CD14-positive monocyte (primary cell): ENCODE results near the gene PDGFA. TPM values are rescaled to one million over a fixed set of nuclear protein-coding genes. Genes with fewer than 3 reads are reported as not detected.

ENCODE experiments used
- DNase-seq, 3 donors: peaks; one replicate each; pipeline ENCODE4 v3.0.0-alpha.2; 2011 to 2022
- H2AFZ ChIP-seq: 2 replicates; pipeline ENCODE4 v1.6.0; 2012; ENCODE audit warnings: mild to moderate bottlenecking, low read depth, low read length, inconsistent platforms; ENCODE audit not compliant: insufficient read depth, poor library complexity, severe bottlenecking
- H3K27ac ChIP-seq, 2 donors: 1 replicate in 1 of 2; 2 replicates in 1 of 2; pipeline ENCODE4 v1.5.1; 2012 to 2013; ENCODE audit warnings: low read length in 2 of 2, control low read depth in 1 of 2, inconsistent platforms in 1 of 2, low read depth in 1 of 2, mild to moderate bottlenecking in 1 of 2
- H3K27me3 ChIP-seq, 2 donors: one replicate each; pipeline versions ENCODE4 v1.6.0 to v1.6.1; 2011 to 2013; ENCODE audit warnings: low read length in 2 of 2; ENCODE audit not compliant: control insufficient read depth in 2 of 2, insufficient read depth in 2 of 2
- H3K36me3 ChIP-seq, 2 donors: replicated peaks in 1 of 2; 1 replicate in 1 of 2; 2 replicates in 1 of 2; pipeline versions ENCODE4 v1.5.1 to v1.6.1; 2012 to 2013; ENCODE audit warnings: low read length in 2 of 2, control low read depth in 1 of 2, inconsistent platforms in 1 of 2, mild to moderate bottlenecking in 1 of 2; ENCODE audit not compliant: insufficient read depth in 2 of 2, control insufficient read depth in 1 of 2
- H3K4me1 ChIP-seq, 2 donors: 1 replicate in 1 of 2; 2 replicates in 1 of 2; pipeline versions ENCODE4 v1.5.1 to v1.6.1; 2012 to 2013; ENCODE audit warnings: low read length in 2 of 2, control low read depth in 1 of 2, inconsistent platforms in 1 of 2, mild to moderate bottlenecking in 1 of 2, moderate library complexity in 1 of 2; ENCODE audit not compliant: insufficient read depth in 2 of 2, control insufficient read depth in 1 of 2
- H3K4me2 ChIP-seq: replicated peaks from 2 replicates; pipeline ENCODE3; 2012; ENCODE audit warnings: low read length, moderate library complexity, mild to moderate bottlenecking; ENCODE audit not compliant: poor library complexity, severe bottlenecking; ENCODE audit errors: extremely low read depth
- H3K4me3 ChIP-seq, 3 experiments: fragments of 200-600 bp in 1 of 3; sonication (generic) in 1 of 3; replicated peaks in 1 of 3; 1 replicate in 2 of 3; 2 replicates in 1 of 3; pipeline ENCODE4 v1.5.1; 2011 to 2013; ENCODE audit warnings: low read length in 3 of 3, mild to moderate bottlenecking in 3 of 3, control low read depth in 2 of 3, low read depth in 2 of 3, inconsistent platforms in 1 of 3, moderate library complexity in 1 of 3
- H3K79me2 ChIP-seq: 2 replicates; pipeline ENCODE4 v1.6.0; 2012; ENCODE audit warnings: mild to moderate bottlenecking, control low read depth, inconsistent platforms, low read length, moderate library complexity; ENCODE audit not compliant: insufficient read depth
- H3K9ac ChIP-seq: 2 replicates; pipeline ENCODE4 v1.6.0; 2017; ENCODE audit warnings: low read length, mild to moderate bottlenecking; ENCODE audit not compliant: insufficient read depth, poor library complexity, severe bottlenecking
- H3K9me3 ChIP-seq, 2 donors: replicated peaks in 1 of 2; 1 replicate in 1 of 2; 2 replicates in 1 of 2; pipeline versions ENCODE4 v1.5.1 to v1.6.1; 2012 to 2013; ENCODE audit warnings: low read length in 2 of 2, control low read depth in 1 of 2; ENCODE audit not compliant: control insufficient read depth in 1 of 2, insufficient read depth in 1 of 2
- H4K20me1 ChIP-seq: 2 replicates; pipeline ENCODE4 v1.6.0; 2012; ENCODE audit warnings: mild to moderate bottlenecking, low read length, control low read depth, moderate library complexity; ENCODE audit not compliant: insufficient read depth
- H3K27ac Mint-ChIP-seq, 7 donors: one replicate each; pipeline ENCODE4 v1.8.0; 2020; ENCODE audit warnings: mild to moderate bottlenecking in 7 of 7, mixed read lengths in 7 of 7, moderate library complexity in 6 of 7, inconsistent platforms in 2 of 7
- H3K27me3 Mint-ChIP-seq, 3 donors: one replicate each; pipeline ENCODE4 v1.8.0; 2021 to 2022; ENCODE audit warnings: low read depth in 3 of 3, mild to moderate bottlenecking in 3 of 3, mixed read lengths in 3 of 3, moderate library complexity in 3 of 3, inconsistent platforms in 1 of 3
- H3K36me3 Mint-ChIP-seq, 2 donors: one replicate each; pipeline ENCODE4 v1.8.0; 2020; ENCODE audit warnings: mixed read lengths in 2 of 2, inconsistent platforms in 1 of 2, mild to moderate bottlenecking in 1 of 2
- H3K4me1 Mint-ChIP-seq: one replicate; pipeline ENCODE4 v1.8.0; 2020; ENCODE audit warnings: mild to moderate bottlenecking, mixed read lengths
- H3K4me3 Mint-ChIP-seq, 2 donors: one replicate each; pipeline ENCODE4 v1.8.0; 2020; ENCODE audit warnings: mild to moderate bottlenecking in 2 of 2, mixed read lengths in 2 of 2, moderate library complexity in 1 of 2
- H3K9me3 Mint-ChIP-seq, 7 donors: one replicate each; pipeline ENCODE4 v1.8.0; 2020 to 2022; ENCODE audit warnings: mixed read lengths in 7 of 7, mild to moderate bottlenecking in 6 of 7, moderate library complexity in 6 of 7, inconsistent platforms in 2 of 7
- CTCF ChIP-seq: fragments of 200-600 bp; IDR thresholded peaks from one replicate; pipeline ENCODE4 v1.8.0; 2022; ENCODE audit warnings: antibody characterized with exemption, mild to moderate bottlenecking
- WGBS: methylation state at CpG from one replicate; pipeline ENCODE4 v1.1.5; 2013; ENCODE audit warnings: missing lambda C conversion rate; ENCODE audit not compliant: insufficient coverage; 5-methylcytosine and 5-hydroxymethylcytosine counted together
- intact Hi-C, 2 donors: fragments of 100-400 bp; cut with micrococcal nuclease; formaldehyde crosslinking; loops; one replicate each; pipeline versions ENCODE4 v1.15.0 to v1.15.1; 2023
- polyA plus RNA-seq, 3 donors: library from polyadenylated mRNA; depleted of rRNA in 1 of 3; unstranded in 2 of 3; stranded (reverse) in 1 of 3; fragments of 300-500 nt in 2 of 3; fragments of >200 nt in 1 of 3; fragmentation: Illumina TruSeq in 2 of 3; gene quantifications; 1 replicate in 2 of 3; 2 replicates in 1 of 3; pipeline ENCODE4 v1.2.3, GENCODE V29; 2012 to 2021

The PDGFA gene
- polyA plus RNA-seq, 3 donors: 0.29 TPM; not detected in 2

GRCh38 chr7:460374-461116 is 59.1 kb downstream of the PDGFA start:
- H3K27ac Mint-ChIP-seq: no peak overlapping the region
- Histone ChIP-seq H3K79me2 (no peaks in the 10 kb centered on the region), H3K27ac (no peak overlapping the region), H3K9me3 (peaks cover 0 to 3% of the 10 kb centered on the region in 2 donors), H3K4me1 (no peaks in the 10 kb centered on the region), H3K36me3 (no peaks in the 10 kb centered on the region), H3K4me3 (no peak overlapping the region), H3K4me2 (no peak overlapping the region), H4K20me1 (no peaks in the 10 kb centered on the region), H3K27me3 (no peaks in the 10 kb centered on the region), H3K9ac (no peak overlapping the region), H2AFZ (no peak overlapping the region)
- TF ChIP-seq CTCF: no peak
- DNase-seq: no peak
- no peaks in the 10 kb centered on the region for H3K4me1 Mint-ChIP-seq
- intact Hi-C loops: no loop called here
- peaks cover 0 to 8% (median 2%) of the 10 kb centered on the region in 7 donors for H3K9me3 Mint-ChIP-seq
- H3K4me3 Mint-ChIP-seq: no peak overlapping the region
- H3K27me3 Mint-ChIP-seq: peaks cover 0 to 4% (median 1%) of the 10 kb centered on the region in 3 donors
- WGBS: 85% methylated on average over 16 of the region's 26 CpGs
- no peaks in the 10 kb centered on the region for H3K36me3 Mint-ChIP-seq

GRCh38 chr7:459584-460373 is 59.9 kb downstream of the PDGFA start:
- peaks cover 0 to 4% (median 2%) of the 10 kb centered on the region in 3 donors for H3K27me3 Mint-ChIP-seq
- H3K4me2 ChIP-seq: no peak overlapping the region
- no peak for DNase-seq
- H2AFZ ChIP-seq: no peak overlapping the region
- peaks cover 0 to 3% of the 10 kb centered on the region in 2 donors for H3K9me3 ChIP-seq
- H3K9me3 Mint-ChIP-seq: peaks cover 0 to 8% (median 0%) of the 10 kb centered on the region in 7 donors
- H3K36me3 ChIP-seq: no peaks in the 10 kb centered on the region
- H3K79me2 ChIP-seq: no peaks in the 10 kb centered on the region
- H3K4me3 ChIP-seq: no peak overlapping the region
- no peaks in the 10 kb centered on the region for H3K4me1 ChIP-seq
- WGBS: 92% methylated on average over 6 of the region's 6 CpGs
- no peaks in the 10 kb centered on the region for H3K27me3 ChIP-seq
- no peaks in the 10 kb centered on the region for H3K36me3 Mint-ChIP-seq
- no peaks in the 10 kb centered on the region for H3K4me1 Mint-ChIP-seq
- H3K27ac Mint-ChIP-seq: peak overlapping the region in 1 of 7 donors; percentile 9
- H3K27ac ChIP-seq: no peak overlapping the region
- H3K4me3 Mint-ChIP-seq: no peak overlapping the region
- TF ChIP-seq CTCF: no peak
- intact Hi-C loops: no loop called here
- H4K20me1 ChIP-seq: no peaks in the 10 kb centered on the region
- no peak overlapping the region for H3K9ac ChIP-seq
